ENCODE data around the gene CLDN5.

CLDN5 gene

DNA sequence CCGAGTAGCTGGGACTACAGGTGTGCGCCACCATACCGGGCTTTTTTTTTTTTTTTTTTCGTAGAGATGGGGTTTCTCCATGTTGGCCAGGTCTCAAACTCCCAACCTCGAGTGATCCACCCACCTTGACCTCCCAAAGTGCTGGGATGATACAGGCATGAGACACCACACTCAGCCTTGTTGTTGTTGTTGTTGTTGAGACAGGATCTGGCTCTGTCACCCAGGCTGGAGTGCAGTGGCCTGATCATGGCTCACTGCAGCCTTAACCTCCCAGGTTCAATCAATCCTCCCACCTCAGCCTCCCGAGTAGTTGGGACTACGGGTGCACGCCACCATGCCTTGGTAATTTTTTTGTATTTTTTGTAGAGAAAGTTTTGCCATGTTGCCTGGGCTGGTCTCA lies 23.4 kb upstream of the CLDN5 start:
- DNase-seq, result no peak
- H3K27ac ChIP-seq (ENCODE audit: insufficient read depth in 1 of 2, low read depth in 1 of 2, low read length in 2 of 2, poor library complexity in 1 of 2, severe bottlenecking in 2 of 2), result no peak overlapping the region
- H3K4me3 ChIP-seq (ENCODE audit: control insufficient read depth in 1 of 7, extremely low read depth in 1 of 7, insufficient read depth in 4 of 7, low read depth in 2 of 7, low read length in 6 of 7), result no peak overlapping the region
- no peaks in the 10 kb centered on the region for H3K27me3 ChIP-seq (replicated peaks in 2 of 5; ENCODE audit: control insufficient read depth in 4 of 5, insufficient read depth in 5 of 5, low read length in 4 of 5)
- peaks cover 0 to 2% (median 0%) of the 10 kb centered on the region in 5 experiments for H3K9me3 ChIP-seq (ENCODE audit: control extremely low read depth in 1 of 5, control insufficient read depth in 4 of 5, insufficient read depth in 2 of 5, low read depth in 1 of 5, low read length in 4 of 5)
- H3K36me3 ChIP-seq (ENCODE audit: control insufficient read depth in 4 of 4, insufficient read depth in 4 of 4, low read length in 3 of 4), result no peaks in the 10 kb centered on the region
- no CpG with 5 or more reads among the region's 8 CpGs for WGBS (ENCODE audit: insufficient coverage)
- POLR2A ChIA-PET, result no interaction called here
- peaks cover 0 to 5% (median 0%) of the 10 kb centered on the region in 4 experiments for H3K4me1 ChIP-seq (ENCODE audit: control extremely low read depth in 1 of 4, control insufficient read depth in 4 of 4, insufficient read depth in 4 of 4, low read length in 3 of 4)
- CTCF ChIA-PET, result no interaction called here

DNA sequence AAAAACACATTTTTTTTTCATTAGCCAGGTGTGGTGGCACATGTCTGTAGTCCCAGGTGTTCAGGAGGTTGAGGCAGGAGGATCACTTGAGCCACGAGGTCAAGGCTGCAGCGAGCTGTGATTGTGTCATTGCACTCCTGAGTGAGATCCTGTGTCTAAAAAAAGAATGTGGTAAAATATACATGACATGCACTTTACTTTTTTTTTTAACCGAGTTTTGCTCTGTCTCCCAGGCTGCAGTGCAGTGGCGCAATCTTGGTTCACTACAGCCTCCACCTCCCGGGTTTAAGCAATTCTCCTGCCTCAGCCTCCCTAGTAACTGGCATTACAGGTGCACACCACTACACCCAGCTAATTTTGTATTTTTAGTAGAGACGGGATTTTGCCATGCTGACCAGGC lies 22.5 kb upstream of the CLDN5 start:
- H3K9me3 ChIP-seq (ENCODE audit: control extremely low read depth in 1 of 5, control insufficient read depth in 4 of 5, insufficient read depth in 2 of 5, low read depth in 1 of 5, low read length in 4 of 5), result no peaks in the 10 kb centered on the region
- whole genome bisulfite sequencing (ENCODE audit: insufficient coverage), result 56% methylated on average over 3 of the region's 6 CpGs
- POLR2A ChIA-PET, result no interaction called here
- no peaks in the 10 kb centered on the region for H3K27me3 ChIP-seq (replicated peaks in 2 of 5; ENCODE audit: control insufficient read depth in 4 of 5, insufficient read depth in 5 of 5, low read length in 4 of 5)
- no peaks in the 10 kb centered on the region for H3K36me3 ChIP-seq (ENCODE audit: control insufficient read depth in 4 of 4, insufficient read depth in 4 of 4, low read length in 3 of 4)
- DNase-seq, result no peak
- no peak overlapping the region for H3K27ac ChIP-seq (ENCODE audit: insufficient read depth in 1 of 2, low read depth in 1 of 2, low read length in 2 of 2, poor library complexity in 1 of 2, severe bottlenecking in 2 of 2)
- CTCF ChIA-PET, result no interaction called here
- peaks cover 0 to 5% (median 0%) of the 10 kb centered on the region in 4 experiments for H3K4me1 ChIP-seq (ENCODE audit: control extremely low read depth in 1 of 4, control insufficient read depth in 4 of 4, insufficient read depth in 4 of 4, low read length in 3 of 4)
- H3K4me3 ChIP-seq (ENCODE audit: control insufficient read depth in 1 of 7, extremely low read depth in 1 of 7, insufficient read depth in 4 of 7, low read depth in 2 of 7, low read length in 6 of 7), result no peak overlapping the region

GRCh38 chr22:19545935-19546207 lies 21.7 kb upstream of the CLDN5 start:
- ChIA-PET CTCF (no interaction called here), POLR2A (no interaction called here)
- DNase-seq, result no peak
- H3K27me3 ChIP-seq (replicated peaks in 2 of 5; ENCODE audit: control insufficient read depth in 4 of 5, insufficient read depth in 5 of 5, low read length in 4 of 5), result no peaks in the 10 kb centered on the region
- WGBS (ENCODE audit: insufficient coverage), result 97% methylated on average over 5 of the region's 5 CpGs
- peaks cover 0 to 5% (median 0%) of the 10 kb centered on the region in 4 experiments for H3K4me1 ChIP-seq (ENCODE audit: control extremely low read depth in 1 of 4, control insufficient read depth in 4 of 4, insufficient read depth in 4 of 4, low read length in 3 of 4)
- H3K4me3 ChIP-seq (ENCODE audit: control insufficient read depth in 1 of 7, extremely low read depth in 1 of 7, insufficient read depth in 4 of 7, low read depth in 2 of 7, low read length in 6 of 7), result no peak overlapping the region
- H3K9me3 ChIP-seq (ENCODE audit: control extremely low read depth in 1 of 5, control insufficient read depth in 4 of 5, insufficient read depth in 2 of 5, low read depth in 1 of 5, low read length in 4 of 5), result no peaks in the 10 kb centered on the region
- no peak overlapping the region for H3K27ac ChIP-seq (ENCODE audit: insufficient read depth in 1 of 2, low read depth in 1 of 2, low read length in 2 of 2, poor library complexity in 1 of 2, severe bottlenecking in 2 of 2)
- H3K36me3 ChIP-seq (ENCODE audit: control insufficient read depth in 4 of 4, insufficient read depth in 4 of 4, low read length in 3 of 4), result no peaks in the 10 kb centered on the region

GRCh38 chr22:19543970-19544708 lies 19.9 kb upstream of the CLDN5 start:
- H3K27ac ChIP-seq (ENCODE audit: insufficient read depth in 1 of 2, low read depth in 1 of 2, low read length in 2 of 2, poor library complexity in 1 of 2, severe bottlenecking in 2 of 2), result no peak overlapping the region
- no peaks in the 10 kb centered on the region for H3K36me3 ChIP-seq (ENCODE audit: control insufficient read depth in 4 of 4, insufficient read depth in 4 of 4, low read length in 3 of 4)
- no peak overlapping the region for H3K4me3 ChIP-seq (ENCODE audit: control insufficient read depth in 1 of 7, extremely low read depth in 1 of 7, insufficient read depth in 4 of 7, low read depth in 2 of 7, low read length in 6 of 7)
- CTCF ChIA-PET, result interaction anchor here (1.3 kb wide), 1 partner anchor 24 kb away, joined by 3 read pairs; no protein-coding TSS in a partner anchor
- POLR2A ChIA-PET, result no interaction called here
- DNase-seq, result no peak
- H3K27me3 ChIP-seq (replicated peaks in 2 of 5; ENCODE audit: control insufficient read depth in 4 of 5, insufficient read depth in 5 of 5, low read length in 4 of 5), result no peaks in the 10 kb centered on the region
- peaks cover 0 to 5% (median 0%) of the 10 kb centered on the region in 4 experiments for H3K4me1 ChIP-seq (ENCODE audit: control extremely low read depth in 1 of 4, control insufficient read depth in 4 of 4, insufficient read depth in 4 of 4, low read length in 3 of 4)
- 97% methylated on average over 12 of the region's 16 CpGs for WGBS (ENCODE audit: insufficient coverage)
- H3K9me3 ChIP-seq (ENCODE audit: control extremely low read depth in 1 of 5, control insufficient read depth in 4 of 5, insufficient read depth in 2 of 5, low read depth in 1 of 5, low read length in 4 of 5), result no peaks in the 10 kb centered on the region

DNA sequence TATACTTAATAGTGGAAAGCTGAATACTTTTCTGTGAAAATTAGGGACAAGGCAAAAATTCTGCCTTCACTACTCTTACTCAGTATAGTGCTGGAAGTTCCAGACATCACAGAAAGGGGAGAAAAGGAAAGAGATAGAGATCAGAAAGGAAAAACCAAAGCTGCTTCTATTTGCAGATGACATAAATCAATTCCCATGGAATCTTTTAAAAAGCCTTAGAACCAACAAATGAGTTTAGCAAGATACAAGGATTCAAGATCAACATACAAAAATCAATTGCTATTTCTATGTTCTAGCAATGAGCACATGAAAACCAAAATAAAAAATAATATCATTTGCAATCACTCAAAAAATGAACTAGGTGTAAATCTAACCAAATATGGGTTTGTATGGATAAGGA lies 16.2 kb upstream of the CLDN5 start:
- ChIA-PET CTCF (interaction anchor here (0.6 to 0.7 kb wide), 2 partner anchors 10 to 89 kb away, joined by 3 to 4 read pairs; no protein-coding TSS in a partner anchor), POLR2A (no interaction called here)
- no peak for DNase-seq
- Histone ChIP-seq H3K4me3 (ENCODE audit: control insufficient read depth in 1 of 7, extremely low read depth in 1 of 7, insufficient read depth in 4 of 7, low read depth in 2 of 7, low read length in 6 of 7) (no peak overlapping the region), H3K4me1 (ENCODE audit: control extremely low read depth in 1 of 4, control insufficient read depth in 4 of 4, insufficient read depth in 4 of 4, low read length in 3 of 4) (peaks cover 0 to 6% (median 0%) of the 10 kb centered on the region in 4 experiments), H3K27me3 (replicated peaks in 2 of 5; ENCODE audit: control insufficient read depth in 4 of 5, insufficient read depth in 5 of 5, low read length in 4 of 5) (no peaks in the 10 kb centered on the region), H3K36me3 (ENCODE audit: control insufficient read depth in 4 of 4, insufficient read depth in 4 of 4, low read length in 3 of 4) (no peaks in the 10 kb centered on the region), H3K9me3 (ENCODE audit: control extremely low read depth in 1 of 5, control insufficient read depth in 4 of 5, insufficient read depth in 2 of 5, low read depth in 1 of 5, low read length in 4 of 5) (no peaks in the 10 kb centered on the region), H3K27ac (ENCODE audit: insufficient read depth in 1 of 2, low read depth in 1 of 2, low read length in 2 of 2, poor library complexity in 1 of 2, severe bottlenecking in 2 of 2) (no peak overlapping the region)

DNA sequence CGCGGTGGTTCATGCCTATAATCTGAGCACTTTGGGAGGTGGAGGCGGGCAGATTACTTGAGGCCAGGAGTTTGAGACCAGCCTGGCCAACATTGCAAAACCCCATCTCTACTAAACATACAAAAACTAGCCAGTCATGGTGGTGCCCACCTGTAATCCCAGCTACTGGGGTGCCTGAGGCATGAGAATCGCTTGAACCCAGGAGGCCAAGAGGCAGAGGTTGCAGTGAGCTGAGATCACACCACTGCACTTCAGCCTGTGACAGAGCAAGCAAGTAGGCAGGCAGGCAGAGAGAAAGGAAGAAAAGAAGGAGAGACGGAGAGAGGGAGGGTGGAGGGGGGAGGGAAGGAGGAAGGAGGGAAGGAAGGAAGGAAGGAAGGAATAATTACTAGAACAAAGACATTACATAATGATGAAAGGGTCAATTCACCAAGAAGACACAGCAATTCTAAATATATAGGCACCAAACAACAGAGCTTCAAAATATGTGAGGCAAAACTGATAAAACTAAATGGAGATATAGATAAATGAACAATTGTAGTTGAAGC lies 13.8 kb upstream of the CLDN5 start:
- DNase-seq, result no peak
- Histone ChIP-seq H3K4me1 (ENCODE audit: control extremely low read depth in 1 of 4, control insufficient read depth in 4 of 4, insufficient read depth in 4 of 4, low read length in 3 of 4) (peaks cover 0 to 22% (median 13%) of the 10 kb centered on the region in 4 experiments), H3K4me3 (ENCODE audit: control insufficient read depth in 1 of 7, extremely low read depth in 1 of 7, insufficient read depth in 4 of 7, low read depth in 2 of 7, low read length in 6 of 7) (no peak overlapping the region), H3K36me3 (ENCODE audit: control insufficient read depth in 4 of 4, insufficient read depth in 4 of 4, low read length in 3 of 4) (no peaks in the 10 kb centered on the region), H3K27ac (ENCODE audit: insufficient read depth in 1 of 2, low read depth in 1 of 2, low read length in 2 of 2, poor library complexity in 1 of 2, severe bottlenecking in 2 of 2) (no peak overlapping the region), H3K9me3 (ENCODE audit: control extremely low read depth in 1 of 5, control insufficient read depth in 4 of 5, insufficient read depth in 2 of 5, low read depth in 1 of 5, low read length in 4 of 5) (no peaks in the 10 kb centered on the region), H3K27me3 (replicated peaks in 2 of 5; ENCODE audit: control insufficient read depth in 4 of 5, insufficient read depth in 5 of 5, low read length in 4 of 5) (no peaks in the 10 kb centered on the region)
- WGBS (ENCODE audit: insufficient coverage), result 96% methylated on average over 3 of the region's 5 CpGs
- ChIA-PET POLR2A (no interaction called here), CTCF (interaction anchor here (0.7 kb wide), 1 partner anchor 17 kb away, joined by 3 read pairs; no protein-coding TSS in a partner anchor)

- Histone ChIP-seq H3K27me3 (replicated peaks in 2 of 5; ENCODE audit: control insufficient read depth in 4 of 5, insufficient read depth in 5 of 5, low read length in 4 of 5) (no peaks in the 10 kb centered on the region), H3K4me3 (ENCODE audit: control insufficient read depth in 1 of 7, extremely low read depth in 1 of 7, insufficient read depth in 4 of 7, low read depth in 2 of 7, low read length in 6 of 7) (no peak overlapping the region), H3K9me3 (ENCODE audit: control extremely low read depth in 1 of 5, control insufficient read depth in 4 of 5, insufficient read depth in 2 of 5, low read depth in 1 of 5, low read length in 4 of 5) (no peaks in the 10 kb centered on the region), H3K27ac (ENCODE audit: insufficient read depth in 1 of 2, low read depth in 1 of 2, low read length in 2 of 2, poor library complexity in 1 of 2, severe bottlenecking in 2 of 2) (no peak overlapping the region), H3K36me3 (ENCODE audit: control insufficient read depth in 4 of 4, insufficient read depth in 4 of 4, low read length in 3 of 4) (no peaks in the 10 kb centered on the region), H3K4me1 (ENCODE audit: control extremely low read depth in 1 of 4, control insufficient read depth in 4 of 4, insufficient read depth in 4 of 4, low read length in 3 of 4) (peaks cover 0 to 25% (median 13%) of the 10 kb centered on the region in 4 experiments)
- POLR2A ChIA-PET, result interaction anchor here (0.7 to 1.0 kb wide), 2 partner anchors 14 to 151 kb away, joined by 4 to 5 read pairs; no protein-coding TSS in a partner anchor
- DNase-seq, result peak in 1 of 3 donors; percentile 17
- CTCF ChIA-PET, result no interaction called here
- WGBS (ENCODE audit: insufficient coverage), result no CpG with 5 or more reads among the region's 9 CpGs
Measured at GRCh38 chr22:19536564-19536963, 12.4 kb upstream of the CLDN5 start.
